HepG2 (cell line): Measurements from ENCODE around the gene NGEF. TPM values are rescaled to one million over a fixed set of nuclear protein-coding genes. Genes with fewer than 3 reads are reported as not detected.

Experiments
- ATAC-seq: fragments of 200-7000 bp; cut with Tn5 transposase; 3 replicates; pipeline ENCODE4 v1.9.1; 2020; ENCODE audit warnings: mild to moderate bottlenecking, moderate library complexity
- BruUV-seq: library from RNA; stranded (reverse); fragments of 400-500 nt; replicated peaks from 2 replicates; lab custom pipeline; 2021; lab: Mats Ljungman, UMichigan
- CTCF ChIA-PET: fragments of 300-600 bp; formaldehyde crosslinking; extraction: SDS; loops from one replicate; lab custom pipeline; 2021; ENCODE audit warnings: low total read pairs, inconsistent platforms, low intra/inter-chr PET ratio; lab: Yijun Ruan, JAX
- POLR2A ChIA-PET: fragments of 350-600 bp; sonication (Branson Sonifier 250); formaldehyde crosslinking; loops from one replicate; lab custom pipeline; 2020; ENCODE audit warnings: antibody characterized with exemption, inconsistent platforms; lab: Yijun Ruan, JAX
- DNase-seq: peaks from one replicate; pipeline ENCODE4 v3.0.0-alpha.2; 2015; ENCODE audit warnings: low spot score
- FAIRE-seq: peaks from 3 replicates; lab custom pipeline; 2011; peaks lifted over from hg19 to GRCh38; lab: Jason Lieb, UNC
- H2AFZ ChIP-seq: one replicate; pipeline ENCODE4 v1.6.1; 2011; ENCODE audit warnings: low read length, inconsistent platforms
- H3K27ac ChIP-seq: fragments of 300-600 bp; 3 replicates; pipeline ENCODE4 v1.8.0; 2011; ENCODE audit warnings: mixed run types, mild to moderate bottlenecking, mixed read lengths, low read length, inconsistent platforms; ENCODE audit not compliant: insufficient read depth; ENCODE audit errors: extremely low read length
- H3K27me3 ChIP-seq, 2 experiments: fragments of 200-600 bp in 1 of 2; 2 replicates in 1 of 2; 3 replicates in 1 of 2; pipeline versions ENCODE4 v1.6.0 to v1.8.0; 2011; ENCODE audit warnings: low read length in 2 of 2, mild to moderate bottlenecking in 2 of 2, moderate library complexity in 2 of 2, inconsistent platforms in 1 of 2; ENCODE audit not compliant: insufficient read depth in 2 of 2, control insufficient read depth in 1 of 2
- H3K36me3 ChIP-seq, 2 experiments: fragments of 200-600 bp in 1 of 2; replicated peaks in 1 of 2; 2 replicates in 1 of 2; 3 replicates in 1 of 2; pipeline versions ENCODE4 v1.5.1 to v1.8.0; 2011; ENCODE audit warnings: low read length in 2 of 2, inconsistent platforms in 1 of 2; ENCODE audit not compliant: insufficient read depth in 2 of 2, control insufficient read depth in 1 of 2
- H3K4me1 ChIP-seq: 2 replicates; pipeline ENCODE4 v1.5.1; 2012; ENCODE audit warnings: low read length, inconsistent platforms; ENCODE audit not compliant: insufficient read depth
- H3K4me2 ChIP-seq: 2 replicates; pipeline ENCODE4 v1.6.0; 2011; ENCODE audit warnings: low read depth, low read length, inconsistent platforms
- H3K4me3 ChIP-seq, 3 experiments: fragments of 200-600 bp in 1 of 3; sonication (generic), shearing (Covaris generic) in 1 of 3; replicated peaks in 1 of 3; 2 replicates each; pipeline ENCODE4 v1.5.1; 2011 to 2016; ENCODE audit warnings: low read length in 3 of 3, inconsistent platforms in 2 of 3, low read depth in 2 of 3, mild to moderate bottlenecking in 2 of 3, control low read depth in 1 of 3, mixed read lengths in 1 of 3; ENCODE audit not compliant: insufficient read depth in 1 of 3
- H3K79me2 ChIP-seq: one replicate; pipeline ENCODE4 v1.6.1; 2011; ENCODE audit warnings: low read length, inconsistent platforms; ENCODE audit not compliant: insufficient read depth
- H3K9ac ChIP-seq: 2 replicates; pipeline ENCODE4 v1.6.0; 2011; ENCODE audit warnings: mild to moderate bottlenecking, low read depth, low read length, inconsistent platforms; ENCODE audit not compliant: insufficient read depth
- H3K9me3 ChIP-seq: 2 replicates; pipeline ENCODE4 v1.5.1; 2012; ENCODE audit warnings: mild to moderate bottlenecking, low read length
- H4K20me1 ChIP-seq: 2 replicates; pipeline ENCODE4 v1.6.0; 2011; ENCODE audit warnings: inconsistent platforms, mild to moderate bottlenecking, low read length, moderate library complexity; ENCODE audit not compliant: insufficient read depth
- EEA1 ChIP-seq: sonication (generic); formaldehyde crosslinking; IDR thresholded peaks from 2 replicates; pipeline ENCODE4 v1.5.1; 2020; ENCODE audit warnings: mild to moderate bottlenecking, missing genetic modification reagents, borderline replicate concordance
- SKI ChIP-seq: fragments of 450-650 bp; IDR thresholded peaks from one replicate; pipeline ENCODE4 v1.6.1; 2018; ENCODE audit warnings: mild to moderate bottlenecking; ENCODE audit not compliant: partially characterized antibody
- STAT5B ChIP-seq: sonication (generic); formaldehyde crosslinking; IDR thresholded peaks from 2 replicates; pipeline ENCODE4 v1.4.0; 2020; ENCODE audit warnings: missing genetic modification reagents
- ZBTB42 ChIP-seq: sonication (generic); formaldehyde crosslinking; IDR thresholded peaks from 2 replicates; pipeline ENCODE4 v1.5.0; 2020; ENCODE audit warnings: mild to moderate bottlenecking, missing genetic modification reagents
- ZNF224 ChIP-seq: sonication (generic); formaldehyde crosslinking; IDR thresholded peaks from 2 replicates; pipeline ENCODE4 v1.5.0; 2020; ENCODE audit warnings: mild to moderate bottlenecking, missing genetic modification reagents
- ZNF24 ChIP-seq: fragments of 450-650 bp; IDR thresholded peaks from 2 replicates; pipeline ENCODE4 v1.6.1; 2017; ENCODE audit warnings: antibody characterized with exemption, mild to moderate bottlenecking
- ZNF337 ChIP-seq: sonication (generic); formaldehyde crosslinking; IDR thresholded peaks from 2 replicates; pipeline ENCODE4 v1.5.1; 2020; ENCODE audit warnings: missing genetic modification reagents, low read depth, mild to moderate bottlenecking, borderline replicate concordance
- ZNF781 ChIP-seq: sonication (generic); formaldehyde crosslinking; IDR thresholded peaks from 2 replicates; pipeline ENCODE4 v1.5.1; 2020; ENCODE audit warnings: borderline replicate concordance, mild to moderate bottlenecking, missing genetic modification reagents; ENCODE audit errors: not compliant biosample characterization
- WGBS: methylation state at CpG from one replicate; pipeline ENCODE4 v1.1.6; 2017; ENCODE audit warnings: low lambda C conversion rate; 5-methylcytosine and 5-hydroxymethylcytosine counted together
- in situ Hi-C: cut with HindIII; loops from 2 replicates; pipeline ENCODE4 v1.10.0; 2017; ENCODE audit warnings: low pct_unique_long_range_greater_than_20kb; ENCODE audit not compliant: extremely low pct_ligation_motif_present
- intact Hi-C: fragments of 100-400 bp; cut with micrococcal nuclease; formaldehyde crosslinking; loops from one replicate; pipeline ENCODE4 v1.10.0; 2022; ENCODE audit not compliant: unreplicated experiment
- polyA plus RNA-seq, 8 experiments: library from polyadenylated mRNA; depleted of rRNA in 3 of 8; stranded (reverse) in 7 of 8; unstranded in 1 of 8; fragments of >200 nt; fragmentation: Illumina TruSeq in 4 of 8; extraction: Trizol in 4 of 8; gene quantifications; 2 replicates each; pipeline versions ENCODE4 v1.2.1 to v1.2.3, GENCODE V29; 2011 to 2016; ENCODE audit warnings: low read depth in 4 of 8, missing spikeins in 1 of 8, mixed read lengths in 1 of 8; ENCODE audit not compliant: insufficient read depth in 1 of 8
- total RNA-seq, 5 experiments: library from RNA; depleted of rRNA; stranded (reverse); fragments of >200 nt; fragmentation: Illumina TruSeq; extraction: Trizol; gene quantifications; 2 replicates each; pipeline ENCODE4 v1.2.3, GENCODE V29; 2016; ENCODE audit warnings: low read depth in 1 of 5
- TF ChIP-seq, protein P1 (sequence below): sonication (generic); formaldehyde crosslinking; IDR thresholded peaks from 2 replicates; pipeline ENCODE4 v1.5.1; 2020; ENCODE audit warnings: mild to moderate bottlenecking, missing genetic modification reagents, moderate library complexity
- TF ChIP-seq, protein P2 (sequence below): sonication (generic); formaldehyde crosslinking; IDR thresholded peaks from 2 replicates; pipeline ENCODE4 v1.5.1; 2020; ENCODE audit warnings: missing genetic modification reagents, mild to moderate bottlenecking, borderline replicate concordance
- TF ChIP-seq, protein P3 (sequence below): sonication (generic); formaldehyde crosslinking; IDR thresholded peaks from 2 replicates; pipeline ENCODE4 v1.5.0; 2020; ENCODE audit warnings: mild to moderate bottlenecking, missing genetic modification reagents
- TF ChIP-seq, protein P4 (sequence below): sonication (generic); formaldehyde crosslinking; IDR thresholded peaks from 2 replicates; pipeline ENCODE4 v1.5.1; 2020; ENCODE audit warnings: missing genetic modification reagents, mild to moderate bottlenecking, borderline replicate concordance
- TF ChIP-seq, protein P5 (sequence below): fragments of 450-650 bp; IDR thresholded peaks from 2 replicates; pipeline ENCODE4 v1.6.1; 2016

The NGEF gene
- total and polyA plus RNA-seq, 2 of the 13 experiments (the other 11 are each of a cell fraction or from before 2014, with no cell fraction given) = 14.4 to 36.9 TPM

DNA sequence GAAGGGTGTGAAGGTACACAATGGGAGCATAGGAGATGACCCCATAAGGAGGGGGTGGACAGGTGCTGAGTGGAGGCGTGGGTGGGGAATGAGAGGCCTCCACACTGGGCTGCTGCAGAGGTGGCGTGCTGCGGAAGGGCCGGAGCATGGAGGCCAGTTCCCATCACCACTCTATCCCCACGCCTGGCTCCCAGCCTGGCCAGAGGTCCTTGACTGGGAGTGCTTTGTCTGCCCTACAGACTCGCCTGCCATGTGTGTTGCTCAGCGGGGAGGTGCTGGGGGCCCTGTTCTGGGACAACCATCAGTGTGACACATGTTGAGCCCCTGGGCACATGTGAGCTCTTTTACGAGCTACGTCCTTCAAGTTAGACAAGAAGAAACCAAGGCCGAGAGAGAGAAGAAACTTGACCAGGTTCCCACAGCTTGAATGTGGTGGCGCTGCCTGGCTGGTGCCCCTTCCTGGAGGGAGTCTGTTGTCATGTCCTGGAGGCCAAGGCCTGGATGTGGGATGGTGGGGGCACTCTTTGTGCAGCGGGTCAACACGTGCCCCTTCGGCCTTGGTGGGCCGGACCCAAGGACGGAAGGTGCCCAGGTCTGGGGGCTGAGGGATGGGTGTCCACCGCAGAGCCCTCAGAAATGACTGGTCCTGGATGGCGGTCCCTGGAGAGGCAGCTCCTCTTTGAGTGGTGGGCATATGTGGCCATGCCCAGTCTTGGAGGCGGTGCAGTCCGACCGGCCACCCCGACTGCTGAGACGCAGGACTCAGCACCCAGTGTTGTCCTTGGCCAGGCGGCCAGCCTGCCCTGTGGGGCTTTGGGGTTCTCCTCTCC, 45.9 kb upstream of the NGEF start:
- Histone ChIP-seq H4K20me1 (0 out of 2 replicates have a peak, but pooled peaks cover 3% of the 10 kb centered on the region), H3K27me3 (no peaks in the 10 kb centered on the region; a peak in 1 of 5 replicates), H2AFZ (no peak overlapping the region), H3K27ac (no peak overlapping the region), H3K4me3 (peak overlapping the region; percentile 66 to 87 (median 80); a peak in 4 of 6 replicates), H3K9ac (peak overlapping the region; percentile 72; the same call in 1 of the 2 replicates), H3K9me3 (no peaks in the 10 kb centered on the region), H3K79me2 (no peaks in the 10 kb centered on the region), H3K4me2 (peak overlapping the region; percentile 97), H3K4me1 (peaks cover 64% of the 10 kb centered on the region), H3K36me3 (no peaks in the 10 kb centered on the region)
- FAIRE-seq = no peak
- no peak for DNase-seq
- intact Hi-C loops = no loop called here
- no TSS peak for BruUV-seq
- ChIA-PET CTCF (no interaction called here), POLR2A (interaction anchor here (1.2 to 4.0 kb wide), 4 partner anchors 27 to 204 kb away, joined by 3 to 40 read pairs (median 14); no protein-coding TSS in a partner anchor)
- no peak for ATAC-seq
- WGBS = 85% methylated on average over 14 of the region's 24 CpGs
- in situ Hi-C loops = no loop called here
- TF ChIP-seq ZBTB42 (peak; percentile 3; the same call in 1 of the 2 replicates), ZNF337 (CRISPR knock-in tag) (0 out of 2 replicates have a peak, but pooled peaks have one; percentile 20), STAT5B (no peak), ZNF224 (no peak), ZNF24 (no peak), SKI (no peak), EEA1 (0 out of 2 replicates have a peak, but pooled peaks have one; percentile 38), ZNF781 (CRISPR knock-in tag) (peak; percentile 19)
- TF ChIP-seq, protein P1, sequence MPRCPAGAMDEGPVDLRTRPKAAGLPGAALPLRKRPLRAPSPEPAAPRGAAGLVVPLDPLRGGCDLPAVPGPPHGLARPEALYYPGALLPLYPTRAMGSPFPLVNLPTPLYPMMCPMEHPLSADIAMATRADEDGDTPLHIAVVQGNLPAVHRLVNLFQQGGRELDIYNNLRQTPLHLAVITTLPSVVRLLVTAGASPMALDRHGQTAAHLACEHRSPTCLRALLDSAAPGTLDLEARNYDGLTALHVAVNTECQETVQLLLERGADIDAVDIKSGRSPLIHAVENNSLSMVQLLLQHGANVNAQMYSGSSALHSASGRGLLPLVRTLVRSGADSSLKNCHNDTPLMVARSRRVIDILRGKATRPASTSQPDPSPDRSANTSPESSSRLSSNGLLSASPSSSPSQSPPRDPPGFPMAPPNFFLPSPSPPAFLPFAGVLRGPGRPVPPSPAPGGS (CRISPR knock-in tag) = 0 out of 2 replicates have a peak, but pooled peaks have one; percentile 5
- TF ChIP-seq, protein P2, sequence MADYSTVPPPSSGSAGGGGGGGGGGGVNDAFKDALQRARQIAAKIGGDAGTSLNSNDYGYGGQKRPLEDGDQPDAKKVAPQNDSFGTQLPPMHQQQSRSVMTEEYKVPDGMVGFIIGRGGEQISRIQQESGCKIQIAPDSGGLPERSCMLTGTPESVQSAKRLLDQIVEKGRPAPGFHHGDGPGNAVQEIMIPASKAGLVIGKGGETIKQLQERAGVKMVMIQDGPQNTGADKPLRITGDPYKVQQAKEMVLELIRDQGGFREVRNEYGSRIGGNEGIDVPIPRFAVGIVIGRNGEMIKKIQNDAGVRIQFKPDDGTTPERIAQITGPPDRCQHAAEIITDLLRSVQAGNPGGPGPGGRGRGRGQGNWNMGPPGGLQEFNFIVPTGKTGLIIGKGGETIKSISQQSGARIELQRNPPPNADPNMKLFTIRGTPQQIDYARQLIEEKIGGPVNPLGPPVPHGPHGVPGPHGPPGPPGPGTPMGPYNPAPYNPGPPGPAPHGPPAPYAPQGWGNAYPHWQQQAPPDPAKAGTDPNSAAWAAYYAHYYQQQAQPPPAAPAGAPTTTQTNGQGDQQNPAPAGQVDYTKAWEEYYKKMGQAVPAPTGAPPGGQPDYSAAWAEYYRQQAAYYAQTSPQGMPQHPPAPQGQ (CRISPR knock-in tag) = 0 out of 2 replicates have a peak, but pooled peaks have one; percentile 53
- TF ChIP-seq, protein P3, sequence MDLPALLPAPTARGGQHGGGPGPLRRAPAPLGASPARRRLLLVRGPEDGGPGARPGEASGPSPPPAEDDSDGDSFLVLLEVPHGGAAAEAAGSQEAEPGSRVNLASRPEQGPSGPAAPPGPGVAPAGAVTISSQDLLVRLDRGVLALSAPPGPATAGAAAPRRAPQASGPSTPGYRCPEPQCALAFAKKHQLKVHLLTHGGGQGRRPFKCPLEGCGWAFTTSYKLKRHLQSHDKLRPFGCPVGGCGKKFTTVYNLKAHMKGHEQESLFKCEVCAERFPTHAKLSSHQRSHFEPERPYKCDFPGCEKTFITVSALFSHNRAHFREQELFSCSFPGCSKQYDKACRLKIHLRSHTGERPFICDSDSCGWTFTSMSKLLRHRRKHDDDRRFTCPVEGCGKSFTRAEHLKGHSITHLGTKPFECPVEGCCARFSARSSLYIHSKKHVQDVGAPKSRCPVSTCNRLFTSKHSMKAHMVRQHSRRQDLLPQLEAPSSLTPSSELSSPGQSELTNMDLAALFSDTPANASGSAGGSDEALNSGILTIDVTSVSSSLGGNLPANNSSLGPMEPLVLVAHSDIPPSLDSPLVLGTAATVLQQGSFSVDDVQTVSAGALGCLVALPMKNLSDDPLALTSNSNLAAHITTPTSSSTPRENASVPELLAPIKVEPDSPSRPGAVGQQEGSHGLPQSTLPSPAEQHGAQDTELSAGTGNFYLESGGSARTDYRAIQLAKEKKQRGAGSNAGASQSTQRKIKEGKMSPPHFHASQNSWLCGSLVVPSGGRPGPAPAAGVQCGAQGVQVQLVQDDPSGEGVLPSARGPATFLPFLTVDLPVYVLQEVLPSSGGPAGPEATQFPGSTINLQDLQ (CRISPR knock-in tag) = 0 out of 2 replicates have a peak, but pooled peaks have one; percentile 76
- TF ChIP-seq, protein P4, sequence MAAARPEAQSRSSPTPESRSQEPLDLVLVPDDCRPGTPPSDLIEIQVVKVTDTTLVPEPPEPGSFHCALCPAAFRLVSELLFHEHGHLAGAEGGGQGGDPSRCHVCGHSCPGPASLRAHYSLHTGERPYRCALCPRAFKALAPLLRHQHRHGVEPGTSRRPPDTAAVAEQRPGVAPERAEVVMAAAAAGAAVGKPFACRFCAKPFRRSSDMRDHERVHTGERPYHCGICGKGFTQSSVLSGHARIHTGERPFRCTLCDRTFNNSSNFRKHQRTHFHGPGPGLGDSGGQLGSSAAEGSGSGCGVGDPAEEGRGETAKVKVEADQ (CRISPR knock-in tag) = 0 out of 2 replicates have a peak, but pooled peaks have one; percentile 6
- TF ChIP-seq, protein P5, sequence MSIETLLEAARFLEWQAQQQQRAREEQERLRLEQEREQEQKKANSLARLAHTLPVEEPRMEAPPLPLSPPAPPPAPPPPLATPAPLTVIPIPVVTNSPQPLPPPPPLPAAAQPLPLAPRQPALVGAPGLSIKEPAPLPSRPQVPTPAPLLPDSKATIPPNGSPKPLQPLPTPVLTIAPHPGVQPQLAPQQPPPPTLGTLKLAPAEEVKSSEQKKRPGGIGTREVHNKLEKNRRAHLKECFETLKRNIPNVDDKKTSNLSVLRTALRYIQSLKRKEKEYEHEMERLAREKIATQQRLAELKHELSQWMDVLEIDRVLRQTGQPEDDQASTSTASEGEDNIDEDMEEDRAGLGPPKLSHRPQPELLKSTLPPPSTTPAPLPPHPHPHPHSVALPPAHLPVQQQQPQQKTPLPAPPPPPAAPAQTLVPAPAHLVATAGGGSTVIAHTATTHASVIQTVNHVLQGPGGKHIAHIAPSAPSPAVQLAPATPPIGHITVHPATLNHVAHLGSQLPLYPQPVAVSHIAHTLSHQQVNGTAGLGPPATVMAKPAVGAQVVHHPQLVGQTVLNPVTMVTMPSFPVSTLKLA = peak; percentile 71
